Colonic mucosa (tissue), 4 donors: Measurements from ENCODE around the gene ALDH5A1. TPM values are rescaled to one million over a fixed set of nuclear protein-coding genes. Genes with fewer than 3 reads are reported as not detected.

ENCODE experiments used
- DNase-seq: peaks from one replicate; pipeline ENCODE4 v3.0.0-alpha.2; 2020
- H3K27ac ChIP-seq: fragments of 200-600 bp; one replicate; pipeline ENCODE4 v1.8.0; 2021
- H3K27me3 ChIP-seq: fragments of 200-600 bp; one replicate; pipeline ENCODE4 v1.8.0; 2021
- H3K36me3 ChIP-seq: fragments of 200-600 bp; one replicate; pipeline ENCODE4 v1.8.0; 2021
- H3K4me1 ChIP-seq: fragments of 200-600 bp; one replicate; pipeline ENCODE4 v1.8.0; 2021; ENCODE audit warnings: mild to moderate bottlenecking
- H3K4me3 ChIP-seq: fragments of 200-600 bp; one replicate; pipeline ENCODE4 v1.8.0; 2021
- H3K9ac ChIP-seq, 2 donors: one replicate each; pipeline ENCODE4 v1.7.0; 2013; ENCODE audit warnings: control low read depth in 2 of 2, low read depth in 2 of 2, low read length in 2 of 2
- H3K9me3 ChIP-seq: fragments of 200-600 bp; one replicate; pipeline ENCODE4 v1.8.0; 2021
- intact Hi-C: fragments of 100-400 bp; cut with DNase I; formaldehyde crosslinking; loops from one replicate; pipeline ENCODE4 v1.14.1; 2022
- total RNA-seq, 2 donors: library from RNA; stranded (reverse); fragmentation: NEBNext Ultra II Directional in 1 of 2; extraction: Animal tissue kit (Norgen Biotek cat#: 25700) in 1 of 2; gene quantifications; one replicate each; pipeline ENCODE4 v1.2.1, GENCODE V29; 2021
- TF ChIP-seq, protein P1 (sequence below): fragments of 200-600 bp; IDR thresholded peaks from one replicate; pipeline ENCODE4 v1.8.0; 2022; ENCODE audit warnings: antibody characterized with exemption, mild to moderate bottlenecking
- donor health status: healthy.
- donor health status: DM: no; HTN: no; CAD: no.
- donor health status: DM: no; HTN: no; CAD: no.

Gene ALDH5A1
- total RNA-seq, 2 donors from 2014 or later, result 12.2 to 16.4 TPM

DNA sequence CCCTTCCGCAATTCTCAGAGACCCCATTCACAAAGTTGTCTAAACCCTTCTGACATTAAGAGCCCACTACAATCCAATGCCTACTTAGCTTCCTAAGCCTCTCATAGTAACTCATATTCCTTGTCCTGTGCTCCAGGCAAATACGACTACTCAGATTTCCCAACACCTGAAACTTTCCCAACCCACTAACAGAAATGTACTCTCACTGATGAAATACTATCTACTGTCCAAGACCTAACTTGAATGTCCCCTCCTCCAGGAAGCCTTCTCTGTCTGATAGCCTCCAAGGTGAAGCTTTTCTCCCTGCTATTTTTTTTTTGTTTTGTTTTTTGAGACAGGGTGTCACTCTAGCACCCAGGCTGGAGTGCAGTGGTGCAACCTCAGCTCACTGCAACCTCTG lies 35.8 kb upstream of the ALDH5A1 start:
- Histone ChIP-seq H3K27me3 (no peaks in the 10 kb centered on the region), H3K9me3 (no peaks in the 10 kb centered on the region), H3K4me1 (no peaks in the 10 kb centered on the region), H3K4me3 (no peak overlapping the region), H3K27ac (no peak overlapping the region), H3K36me3 (no peaks in the 10 kb centered on the region), H3K9ac (no peak overlapping the region)
- TF ChIP-seq, protein P1, sequence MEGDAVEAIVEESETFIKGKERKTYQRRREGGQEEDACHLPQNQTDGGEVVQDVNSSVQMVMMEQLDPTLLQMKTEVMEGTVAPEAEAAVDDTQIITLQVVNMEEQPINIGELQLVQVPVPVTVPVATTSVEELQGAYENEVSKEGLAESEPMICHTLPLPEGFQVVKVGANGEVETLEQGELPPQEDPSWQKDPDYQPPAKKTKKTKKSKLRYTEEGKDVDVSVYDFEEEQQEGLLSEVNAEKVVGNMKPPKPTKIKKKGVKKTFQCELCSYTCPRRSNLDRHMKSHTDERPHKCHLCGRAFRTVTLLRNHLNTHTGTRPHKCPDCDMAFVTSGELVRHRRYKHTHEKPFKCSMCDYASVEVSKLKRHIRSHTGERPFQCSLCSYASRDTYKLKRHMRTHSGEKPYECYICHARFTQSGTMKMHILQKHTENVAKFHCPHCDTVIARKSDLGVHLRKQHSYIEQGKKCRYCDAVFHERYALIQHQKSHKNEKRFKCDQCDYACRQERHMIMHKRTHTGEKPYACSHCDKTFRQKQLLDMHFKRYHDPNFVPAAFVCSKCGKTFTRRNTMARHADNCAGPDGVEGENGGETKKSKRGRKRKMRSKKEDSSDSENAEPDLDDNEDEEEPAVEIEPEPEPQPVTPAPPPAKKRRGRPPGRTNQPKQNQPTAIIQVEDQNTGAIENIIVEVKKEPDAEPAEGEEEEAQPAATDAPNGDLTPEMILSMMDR, result no peak
- no peak for DNase-seq
- intact Hi-C loops, result no loop called here

DNA sequence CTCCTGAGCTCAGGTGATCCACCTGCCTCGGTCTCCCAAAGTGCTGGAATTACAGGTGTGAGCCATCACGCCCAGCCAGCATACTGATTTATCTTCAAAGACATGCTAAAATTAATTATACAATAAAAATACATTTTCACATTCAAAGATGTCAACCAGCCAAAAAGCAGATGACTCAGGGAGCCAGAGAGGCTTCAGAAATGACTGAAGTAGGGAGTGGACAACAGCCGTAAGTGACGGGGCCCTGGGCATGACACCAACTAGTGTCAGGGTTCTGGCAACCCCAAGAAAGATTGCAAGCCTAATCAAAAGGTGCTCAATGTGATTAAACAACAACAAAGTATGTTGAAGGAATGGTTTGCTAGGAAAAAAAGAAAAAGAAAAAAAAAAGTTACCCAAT lies 33.8 kb upstream of the ALDH5A1 start:
- H3K4me1 ChIP-seq, result no peaks in the 10 kb centered on the region
- no peaks in the 10 kb centered on the region for H3K9me3 ChIP-seq
- no peak overlapping the region for H3K27ac ChIP-seq
- no peak for DNase-seq
- no peaks in the 10 kb centered on the region for H3K36me3 ChIP-seq
- TF ChIP-seq, protein P1, result no peak
- no peaks in the 10 kb centered on the region for H3K27me3 ChIP-seq
- H3K4me3 ChIP-seq, result no peak overlapping the region
- no peak overlapping the region for H3K9ac ChIP-seq
- intact Hi-C loops, result no loop called here

DNA sequence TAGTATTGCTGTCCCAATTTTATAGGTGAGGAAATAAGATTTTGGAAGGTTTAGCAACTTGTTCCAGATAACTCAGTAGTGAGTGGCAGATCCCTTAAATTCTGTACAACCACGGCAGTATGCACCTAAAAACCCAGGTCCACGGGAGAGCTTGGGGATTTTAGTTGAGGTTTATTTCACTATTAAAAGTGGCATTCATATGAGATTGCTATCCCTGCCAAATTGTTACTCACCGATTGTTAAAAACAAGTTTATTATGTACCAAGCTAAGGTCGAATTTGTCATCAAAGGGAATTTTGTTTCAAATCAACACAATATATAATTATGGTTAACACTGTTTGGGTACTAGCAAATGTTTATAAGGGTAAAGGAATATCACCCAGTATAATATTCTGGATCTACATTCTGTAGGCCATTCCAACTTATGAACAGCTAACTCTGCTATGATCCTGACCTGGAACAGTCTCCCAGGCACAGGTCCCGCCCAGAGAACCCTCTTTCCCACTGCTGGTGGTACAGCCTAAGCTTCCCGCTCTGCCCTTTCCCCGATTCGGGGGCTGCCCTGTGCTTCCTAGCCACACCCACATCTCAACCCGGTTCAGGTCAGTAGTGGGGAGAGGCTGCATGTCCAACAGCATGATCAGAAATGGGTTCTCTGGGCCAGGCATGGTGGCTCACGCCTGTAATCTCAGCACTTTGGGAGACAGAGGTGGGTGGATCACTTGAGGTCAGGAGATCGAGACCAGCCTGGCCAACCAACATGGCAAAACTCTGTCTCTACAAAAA lies 30.3 kb upstream of the ALDH5A1 start:
- Histone ChIP-seq H3K4me3 (no peak overlapping the region), H3K4me1 (no peaks in the 10 kb centered on the region), H3K27me3 (no peaks in the 10 kb centered on the region), H3K9me3 (no peaks in the 10 kb centered on the region), H3K36me3 (no peaks in the 10 kb centered on the region), H3K9ac (no peak overlapping the region), H3K27ac (no peak overlapping the region)
- TF ChIP-seq, protein P1, result no peak
- intact Hi-C loops, result no loop called here
- no peak for DNase-seq

DNA sequence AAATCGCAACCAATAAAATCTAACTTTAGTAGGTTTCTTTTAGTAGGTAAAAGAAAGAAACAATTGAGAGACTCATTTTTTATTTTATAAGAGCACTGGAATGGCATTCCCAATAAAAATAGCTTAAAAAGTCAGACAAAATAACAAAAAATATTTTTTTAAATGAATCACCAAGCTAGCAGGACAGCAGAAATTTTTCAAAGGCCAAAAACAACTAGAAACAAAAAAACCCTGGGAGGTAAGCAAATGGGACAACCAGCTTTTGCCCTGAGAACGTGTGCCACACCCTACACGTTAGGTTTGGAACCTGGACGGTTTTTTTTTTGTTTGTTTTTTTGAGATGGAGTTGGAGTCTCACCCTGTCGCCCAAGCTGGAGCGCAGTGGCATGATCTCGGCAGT lies 25.0 kb upstream of the ALDH5A1 start:
- Histone ChIP-seq H3K36me3 (no peaks in the 10 kb centered on the region), H3K4me3 (no peak overlapping the region), H3K27me3 (no peaks in the 10 kb centered on the region), H3K27ac (no peak overlapping the region), H3K9me3 (no peaks in the 10 kb centered on the region), H3K4me1 (no peaks in the 10 kb centered on the region), H3K9ac (no peak overlapping the region)
- no peak for DNase-seq
- intact Hi-C loops, result no loop called here
- TF ChIP-seq, protein P1, result no peak

DNA sequence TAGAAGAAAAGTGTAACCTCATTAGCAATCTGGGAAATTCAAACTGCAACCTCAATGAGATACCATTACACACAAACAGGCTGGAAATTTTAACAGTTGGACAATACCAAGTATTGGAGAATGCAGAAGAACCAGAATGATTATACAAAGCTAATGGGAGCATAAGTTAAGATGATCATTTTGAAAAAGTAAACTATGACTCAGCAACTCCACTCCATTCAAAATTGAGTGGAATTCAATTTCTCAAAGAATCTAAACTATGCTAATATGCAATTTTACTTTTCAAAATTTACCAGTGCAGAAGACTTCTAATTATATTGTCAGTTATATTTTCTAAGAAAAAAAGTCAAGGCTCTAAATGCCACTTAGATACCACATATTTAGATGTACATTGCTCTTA lies 22.6 kb upstream of the ALDH5A1 start:
- no peak for DNase-seq
- Histone ChIP-seq H3K9me3 (no peaks in the 10 kb centered on the region), H3K36me3 (no peaks in the 10 kb centered on the region), H3K4me1 (no peaks in the 10 kb centered on the region), H3K27me3 (no peaks in the 10 kb centered on the region), H3K4me3 (no peak overlapping the region), H3K9ac (no peak overlapping the region), H3K27ac (no peak overlapping the region)
- intact Hi-C loops, result no loop called here
- TF ChIP-seq, protein P1, result no peak
